ENCODE results near the gene DMGDH. TPM values are rescaled to one million over a fixed set of nuclear protein-coding genes. Genes with fewer than 3 reads are reported as not detected.

Gene DMGDH
- total RNA-seq (4.3 and 8.9 TPM in 2 replicates), polyA plus RNA-seq (2.6 TPM in 1 of 2 replicates, not detected in the other)

GRCh38 chr5:79069488-79070349 is at the start of gene DMGDH, which contains the start of gene BHMT2:
Gene DMGDH, minus strand, starts transcription at chr5:79069674. Its CDS starts 54 bp downstream, at chr5:79069620.
Gene BHMT2, plus strand, starts transcription at chr5:79069767. Its CDS starts 16 bp downstream, at chr5:79069783.
- no peak for TF ChIP-seq CTCF (IDR thresholded peaks at IDR 0.05; ENCODE audit: low read depth, low read length)
- H3K4me3 ChIP-seq = no peak within 1 kb of the TSS
- peak in 1 of 2 donors; percentile 68 for DNase-seq (ENCODE audit: low read depth in 1 of 2, low spot score in 1 of 2)

GRCh38 chr5:79112703-79113058 is 43.2 kb upstream of the DMGDH start:
- DNase-seq (ENCODE audit: low read depth in 1 of 2, low spot score in 1 of 2) = no peak
- no peak for TF ChIP-seq CTCF (IDR thresholded peaks at IDR 0.05; ENCODE audit: low read depth, low read length)
- no peak overlapping the region for H3K27ac ChIP-seq
- no peak overlapping the region for H3K4me3 ChIP-seq
- H3K9me3 ChIP-seq (ENCODE audit: low read depth) = no peaks in the 10 kb centered on the region
- peaks cover 67% of the 10 kb centered on the region for H3K27me3 ChIP-seq
- no peaks in the 10 kb centered on the region for H3K4me1 ChIP-seq (ENCODE audit: low read depth)
- H3K36me3 ChIP-seq = no peaks in the 10 kb centered on the region

More at GRCh38 chr5:79069488-79070349, at the start of gene DMGDH, which contains the start of gene BHMT2:
- Histone ChIP-seq H3K4me1 (ENCODE audit: low read depth) (no peaks in the 10 kb centered on the region), H3K36me3 (no peaks in the 10 kb centered on the region), H3K27me3 (no peaks in the 10 kb centered on the region), H3K27ac (no peak within 1 kb of the TSS), H3K9me3 (ENCODE audit: low read depth) (no peaks in the 10 kb centered on the region)

GRCh38 chr5:79111960-79112702 is 42.7 kb upstream of the DMGDH start:
- peak in 1 of 2 donors; percentile 20 for DNase-seq (ENCODE audit: low read depth in 1 of 2, low spot score in 1 of 2)
- no peaks in the 10 kb centered on the region for H3K4me1 ChIP-seq (ENCODE audit: low read depth)

GRCh38 chr5:79111387-79111959 is 42.0 kb upstream of the DMGDH start, which contains the start of gene BHMT:
Gene BHMT, plus strand, starts transcription at chr5:79111809. Its CDS starts 77 bp downstream, at chr5:79111886.
- no peak for TF ChIP-seq CTCF (IDR thresholded peaks at IDR 0.05; ENCODE audit: low read depth, low read length)
- H3K4me3 ChIP-seq = peak within 1 kb of the TSS; percentile 9
- DNase-seq (ENCODE audit: low read depth in 1 of 2, low spot score in 1 of 2) = no peak
- no peaks in the 10 kb centered on the region for H3K9me3 ChIP-seq (ENCODE audit: low read depth)
- H3K4me1 ChIP-seq (ENCODE audit: low read depth) = no peaks in the 10 kb centered on the region
- peaks cover 67% of the 10 kb centered on the region for H3K27me3 ChIP-seq
- H3K36me3 ChIP-seq = no peaks in the 10 kb centered on the region
- no peak within 1 kb of the TSS for H3K27ac ChIP-seq

More at GRCh38 chr5:79111960-79112702, 42.7 kb upstream of the DMGDH start:
- Histone ChIP-seq H3K27ac (no peak overlapping the region), H3K4me3 (peak overlapping the region; percentile 9), H3K36me3 (no peaks in the 10 kb centered on the region), H3K27me3 (peaks cover 67% of the 10 kb centered on the region), H3K9me3 (ENCODE audit: low read depth) (no peaks in the 10 kb centered on the region)
- no peak for TF ChIP-seq CTCF (IDR thresholded peaks at IDR 0.05; ENCODE audit: low read depth, low read length)

Measured in cardiac muscle cell (in vitro differentiated cells and primary cell).